Kidney (tissue), 14 donors: Measurements from ENCODE around the gene GAA. TPM values are rescaled to one million over a fixed set of nuclear protein-coding genes. Genes with fewer than 3 reads are reported as not detected.

Source experiments
- DNase-seq, 5 donors: peaks; one replicate each; pipeline ENCODE4 v3.0.0-alpha.2; 2013 to 2020
- FAIRE-seq: peaks from 2 replicates; lab custom pipeline; 2012; peaks lifted over from hg19 to GRCh38; lab: Jason Lieb, UNC
- H3K27ac ChIP-seq, 2 donors: one replicate each; pipeline ENCODE4 v1.7.0; 2013; ENCODE audit warnings: low read depth in 2 of 2, low read length in 2 of 2, inconsistent platforms in 1 of 2
- H3K27me3 ChIP-seq: one replicate; pipeline ENCODE4 v1.7.1; 2013; ENCODE audit warnings: low read length, inconsistent platforms; ENCODE audit not compliant: control insufficient read depth, insufficient read depth
- H3K36me3 ChIP-seq, 3 donors: one replicate each; pipeline versions ENCODE4 v1.7.0 to v1.7.1; 2013; ENCODE audit warnings: low read length in 3 of 3, control low read depth in 1 of 3, inconsistent platforms in 1 of 3; ENCODE audit not compliant: insufficient read depth in 3 of 3, control insufficient read depth in 2 of 3
- H3K4me1 ChIP-seq, 3 donors: one replicate each; pipeline versions ENCODE4 v1.7.0 to v1.7.1; 2013; ENCODE audit warnings: low read length in 3 of 3, inconsistent platforms in 1 of 3, low read depth in 1 of 3; ENCODE audit not compliant: control insufficient read depth in 2 of 3, insufficient read depth in 2 of 3
- H3K4me3 ChIP-seq, 3 donors: one replicate each; pipeline versions ENCODE4 v1.7.0 to v1.8.1; 2013; ENCODE audit warnings: low read length in 3 of 3, control low read depth in 1 of 3, inconsistent platforms in 1 of 3
- H3K9ac ChIP-seq, 3 donors: one replicate each; pipeline versions ENCODE4 v1.7.0 to v1.7.1; 2013; ENCODE audit warnings: low read length in 3 of 3, control low read depth in 1 of 3, inconsistent platforms in 1 of 3
- H3K9me3 ChIP-seq, 3 donors: one replicate each; pipeline versions ENCODE4 v1.7.0 to v1.7.1; 2013; ENCODE audit warnings: low read length in 3 of 3, control low read depth in 1 of 3, inconsistent platforms in 1 of 3; ENCODE audit not compliant: control insufficient read depth in 2 of 3, insufficient read depth in 1 of 3
- intact Hi-C: fragments of 100-400 bp; cut with DNase I; formaldehyde crosslinking; loops from one replicate; pipeline ENCODE4 v1.11.1; 2022
- polyA plus RNA-seq: library from polyadenylated mRNA; stranded (reverse); fragments of 350-450 nt; fragmentation: Illumina TruSeq; extraction: RNeasy Lipid Tissue Mini Kit (QIAGEN cat#74804); gene quantifications from one replicate; pipeline ENCODE4 v1.2.3, GENCODE V29; 2014; ENCODE audit warnings: low read depth, low replicate concordance; ENCODE audit not compliant: insufficient read depth
- total RNA-seq: library from RNA; stranded (reverse); fragmentation: NEBNext Ultra II Directional; extraction: Animal tissue kit (Norgen Biotek cat#: 25700); gene quantifications from one replicate; pipeline ENCODE4 v1.2.1, GENCODE V29; 2021
- TF ChIP-seq, protein P1 (sequence below): IDR thresholded peaks from 3 replicates; pipeline ENCODE4 v1.5.1; 2012; ENCODE audit warnings: mild to moderate bottlenecking, moderate library complexity, borderline replicate concordance; ENCODE audit not compliant: insufficient read depth; ENCODE audit errors: extremely low read depth
- donor health status: control.
- donor health status: control.
- donor health status: control.
- donor health status: control.
- donor health status: control.
- donor health status: DM: yes; HTN: yes; CAD: no.
- donor health status: Normal renal cell carcinoma (clear cell type).

The GAA gene
- total and polyA plus RNA-seq, 2 donors from 2014 or later = 62.3 to 78.7 TPM

DNA sequence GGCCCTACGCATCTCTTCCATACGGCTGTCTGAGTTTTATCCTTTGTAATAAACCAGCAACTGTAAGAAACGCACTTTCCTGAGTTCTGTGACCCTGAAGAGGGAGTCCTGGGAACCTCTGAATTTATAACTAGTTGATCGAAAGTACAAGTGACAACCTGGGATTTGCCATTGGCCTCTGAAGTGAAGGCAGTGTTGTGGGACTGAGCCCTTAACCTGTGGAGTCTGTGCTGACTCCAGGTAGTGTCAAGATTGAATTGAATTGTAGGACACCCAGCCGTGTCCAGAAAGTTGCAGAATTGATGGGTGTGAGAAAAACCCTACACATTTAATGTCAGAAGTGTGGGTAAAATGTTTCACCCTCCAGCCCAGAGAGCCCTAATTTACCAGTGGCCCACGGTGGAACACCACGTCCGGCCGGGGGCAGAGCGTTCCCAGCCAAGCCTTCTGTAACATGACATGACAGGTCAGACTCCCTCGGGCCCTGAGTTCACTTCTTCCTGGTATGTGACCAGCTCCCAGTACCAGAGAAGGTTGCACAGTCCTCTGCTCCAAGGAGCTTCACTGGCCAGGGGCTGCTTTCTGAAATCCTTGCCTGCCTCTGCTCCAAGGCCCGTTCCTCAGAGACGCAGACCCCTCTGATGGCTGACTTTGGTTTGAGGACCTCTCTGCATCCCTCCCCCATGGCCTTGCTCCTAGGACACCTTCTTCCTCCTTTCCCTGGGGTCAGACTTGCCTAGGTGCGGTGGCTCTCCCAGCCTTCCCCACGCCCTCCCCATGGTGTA, 1.5 kb downstream of the GAA start:
- H3K36me3 ChIP-seq = no peaks in the 10 kb centered on the region
- no peak overlapping the region for H3K27ac ChIP-seq
- intact Hi-C loops = no loop called here
- FAIRE-seq (no peak), DNase-seq (peak in 1 of 5 donors; percentile 56)
- peak overlapping the region in 1 of 3 donors; percentile 51 for H3K9ac ChIP-seq
- H3K4me1 ChIP-seq = peaks cover 0 to 9% (median 5%) of the 10 kb centered on the region in 3 donors
- TF ChIP-seq, protein P1, sequence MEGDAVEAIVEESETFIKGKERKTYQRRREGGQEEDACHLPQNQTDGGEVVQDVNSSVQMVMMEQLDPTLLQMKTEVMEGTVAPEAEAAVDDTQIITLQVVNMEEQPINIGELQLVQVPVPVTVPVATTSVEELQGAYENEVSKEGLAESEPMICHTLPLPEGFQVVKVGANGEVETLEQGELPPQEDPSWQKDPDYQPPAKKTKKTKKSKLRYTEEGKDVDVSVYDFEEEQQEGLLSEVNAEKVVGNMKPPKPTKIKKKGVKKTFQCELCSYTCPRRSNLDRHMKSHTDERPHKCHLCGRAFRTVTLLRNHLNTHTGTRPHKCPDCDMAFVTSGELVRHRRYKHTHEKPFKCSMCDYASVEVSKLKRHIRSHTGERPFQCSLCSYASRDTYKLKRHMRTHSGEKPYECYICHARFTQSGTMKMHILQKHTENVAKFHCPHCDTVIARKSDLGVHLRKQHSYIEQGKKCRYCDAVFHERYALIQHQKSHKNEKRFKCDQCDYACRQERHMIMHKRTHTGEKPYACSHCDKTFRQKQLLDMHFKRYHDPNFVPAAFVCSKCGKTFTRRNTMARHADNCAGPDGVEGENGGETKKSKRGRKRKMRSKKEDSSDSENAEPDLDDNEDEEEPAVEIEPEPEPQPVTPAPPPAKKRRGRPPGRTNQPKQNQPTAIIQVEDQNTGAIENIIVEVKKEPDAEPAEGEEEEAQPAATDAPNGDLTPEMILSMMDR = no peak
- no peaks in the 10 kb centered on the region for H3K9me3 ChIP-seq
- H3K4me3 ChIP-seq = peak overlapping the region in 2 of 3 donors; percentile 87 to 90
- H3K27me3 ChIP-seq = no peaks in the 10 kb centered on the region

- TF ChIP-seq, protein P1 = no peak
- H3K36me3 ChIP-seq = no peaks in the 10 kb centered on the region
- no peak overlapping the region for H3K9ac ChIP-seq
- DNase-seq = peak in 1 of 5 donors; percentile 50
- no peak overlapping the region for H3K4me3 ChIP-seq
- FAIRE-seq = no peak
- H3K27ac ChIP-seq = no peak overlapping the region
- H3K9me3 ChIP-seq = no peaks in the 10 kb centered on the region
- intact Hi-C loops = no loop called here
- peaks cover 0 to 9% (median 5%) of the 10 kb centered on the region in 3 donors for H3K4me1 ChIP-seq
- no peaks in the 10 kb centered on the region for H3K27me3 ChIP-seq
These were observed 2.2 kb downstream of the GAA start for GRCh38 chr17:80103449-80104085.

DNA sequence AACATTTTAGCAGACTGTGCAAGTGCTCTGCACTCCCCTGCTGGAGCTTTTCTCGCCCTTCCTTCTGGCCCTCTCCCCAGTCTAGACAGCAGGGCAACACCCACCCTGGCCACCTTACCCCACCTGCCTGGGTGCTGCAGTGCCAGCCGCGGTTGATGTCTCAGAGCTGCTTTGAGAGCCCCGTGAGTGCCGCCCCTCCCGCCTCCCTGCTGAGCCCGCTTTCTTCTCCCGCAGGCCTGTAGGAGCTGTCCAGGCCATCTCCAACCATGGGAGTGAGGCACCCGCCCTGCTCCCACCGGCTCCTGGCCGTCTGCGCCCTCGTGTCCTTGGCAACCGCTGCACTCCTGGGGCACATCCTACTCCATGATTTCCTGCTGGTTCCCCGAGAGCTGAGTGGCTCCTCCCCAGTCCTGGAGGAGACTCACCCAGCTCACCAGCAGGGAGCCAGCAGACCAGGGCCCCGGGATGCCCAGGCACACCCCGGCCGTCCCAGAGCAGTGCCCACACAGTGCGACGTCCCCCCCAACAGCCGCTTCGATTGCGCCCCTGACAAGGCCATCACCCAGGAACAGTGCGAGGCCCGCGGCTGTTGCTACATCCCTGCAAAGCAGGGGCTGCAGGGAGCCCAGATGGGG, 3.1 kb downstream of the GAA start:
- H3K4me3 ChIP-seq = no peak overlapping the region
- no peaks in the 10 kb centered on the region for H3K9me3 ChIP-seq
- intact Hi-C loops = no loop called here
- H3K9ac ChIP-seq = no peak overlapping the region
- FAIRE-seq = no peak
- peaks cover 0 to 9% (median 5%) of the 10 kb centered on the region in 3 donors for H3K4me1 ChIP-seq
- no peaks in the 10 kb centered on the region for H3K27me3 ChIP-seq
- no peaks in the 10 kb centered on the region for H3K36me3 ChIP-seq
- TF ChIP-seq, protein P1 = no peak
- no peak overlapping the region for H3K27ac ChIP-seq
- peak; percentile 79 to 89 (median 84) for DNase-seq
